A549 treated with dexamethasone at 1 μM for 4 hours (cell line): Measurements from ENCODE around the gene SMIM14. TPM values are rescaled to one million over a fixed set of nuclear protein-coding genes. Genes with fewer than 3 reads are reported as not detected.

Experiments
- total RNA-seq: library from RNA; stranded (reverse); fragments of 200-300 nt; extraction: Qiagen RNA extraction; gene quantifications from 5 replicates; pipeline ENCODE4 v1.2.3, GENCODE V29; 2022

Gene SMIM14
- 11.3 to 15.0 TPM (median 12.6 TPM) in 5 replicates for total RNA-seq

DNA sequence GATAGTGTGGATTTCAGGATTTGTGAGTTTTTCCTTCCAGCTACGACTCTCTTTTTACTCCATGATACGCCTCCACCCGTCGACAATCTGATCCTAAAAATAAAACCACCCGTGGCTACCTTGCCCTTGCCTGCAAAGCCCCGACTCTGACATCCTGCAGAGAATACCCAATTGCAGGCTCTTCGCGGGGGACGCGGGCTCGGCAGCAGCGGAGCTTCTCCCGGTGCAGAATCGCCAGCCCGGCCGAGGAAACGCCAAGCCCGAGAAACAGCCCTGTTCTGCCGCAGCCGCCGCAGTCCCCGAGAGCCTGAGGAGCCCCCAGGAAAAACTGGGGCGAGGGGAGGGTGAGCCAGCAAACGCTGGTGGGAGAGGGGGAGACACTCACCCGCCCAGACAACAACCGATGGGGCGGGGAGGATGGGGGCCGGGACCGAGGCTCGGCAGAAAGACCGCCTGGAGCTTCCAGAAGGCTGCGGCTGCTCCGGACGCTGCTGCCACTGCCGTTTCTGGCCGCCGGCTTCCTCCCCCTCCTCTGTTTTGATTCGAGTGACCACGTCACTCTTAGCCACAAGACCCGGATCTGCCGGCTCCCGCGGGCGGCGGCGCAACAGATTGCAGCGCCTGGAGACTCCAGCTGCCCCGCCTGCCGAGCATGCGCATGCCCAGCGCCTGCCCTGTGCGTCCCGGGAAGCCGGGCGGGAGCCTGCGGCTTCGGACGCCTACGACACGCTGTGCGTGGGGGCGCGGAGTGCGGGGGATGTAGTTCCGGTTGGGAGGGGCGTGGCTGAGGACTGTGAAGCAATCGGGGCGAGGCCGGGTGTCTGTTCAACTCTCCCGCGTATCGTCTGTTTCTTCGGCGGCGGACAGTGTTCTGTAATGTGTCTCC lies at the start of gene SMIM14:
Gene SMIM14, minus strand, starts transcription at position 512 of the 886 bp plus-strand sequence. CDS start 33,720 bp downstream, outside the sequence.

DNA sequence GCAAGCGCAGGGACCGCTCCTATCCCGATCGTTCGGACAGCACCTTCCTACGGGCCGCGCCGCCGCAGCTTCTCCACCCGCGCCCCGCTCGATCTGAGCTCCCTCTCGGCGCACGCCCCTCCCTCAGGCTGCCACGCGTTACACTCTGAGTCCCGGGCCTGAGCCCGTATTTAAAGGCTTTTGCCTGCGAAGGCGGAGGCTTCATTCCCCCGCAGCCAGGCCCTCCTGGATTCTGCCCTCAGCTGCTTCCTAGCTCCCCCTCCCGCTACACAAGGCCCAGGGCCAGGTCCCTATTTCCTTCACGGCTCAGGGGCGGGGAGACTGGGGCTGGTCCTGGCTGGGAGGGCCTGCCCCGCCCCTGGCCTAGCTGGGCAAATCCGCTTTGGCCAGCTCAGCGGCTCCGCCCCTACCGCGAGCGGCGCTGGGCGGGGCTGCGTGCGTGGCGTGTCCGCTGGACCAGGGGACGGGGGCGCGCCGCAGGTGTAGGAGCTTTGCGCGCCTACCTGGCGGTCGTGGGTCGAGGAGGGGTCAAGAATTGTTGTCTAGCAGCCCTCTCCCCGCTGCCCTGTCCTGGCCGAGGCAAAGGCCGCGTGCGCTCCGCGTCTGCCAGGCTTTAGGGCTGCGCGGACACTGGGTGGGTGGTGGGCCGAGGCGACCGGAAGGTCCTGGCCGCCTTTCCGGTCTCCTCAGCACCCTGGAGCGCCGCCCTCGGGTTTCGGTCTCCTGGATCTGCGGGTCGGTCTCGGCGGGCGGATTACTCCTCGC lies 111.2 kb downstream of the SMIM14 start, which contains the start of gene UGDH:
Gene UGDH, minus strand, starts transcription at position 144 of the 765 bp plus-strand sequence. CDS start 5,927 bp downstream, outside the sequence.

Other genes with a start within 250 kb of the SMIM14 start
- 0.06 to 0.27 TPM (median 0.16 TPM) in 5 replicates for gene KLB, start 231.9 kb downstream of the SMIM14 start, total RNA-seq
- 862 to 1,638 TPM (median 886 TPM) in 5 replicates for gene RPL9, start 179.9 kb downstream of the SMIM14 start, total RNA-seq
- gene LIAS, start 179.8 kb downstream of the SMIM14 start, total RNA-seq = 9.6 to 11.6 TPM (median 11.4 TPM) in 5 replicates
- 216 to 254 TPM (median 220 TPM) in 5 replicates for gene UGDH, start 111.4 kb downstream of the SMIM14 start, total RNA-seq
- gene UBE2K, start 59.3 kb upstream of the SMIM14 start, total RNA-seq = 69.8 to 84.2 TPM (median 75.5 TPM) in 5 replicates